Measurements from ENCODE around the gene INIP.
"Not testable (repeated sequence)": the region's sequence is repeated elsewhere in the genome, so short reads cannot be mapped to it uniquely, and the experiment has no call there.

The INIP gene

DNA sequence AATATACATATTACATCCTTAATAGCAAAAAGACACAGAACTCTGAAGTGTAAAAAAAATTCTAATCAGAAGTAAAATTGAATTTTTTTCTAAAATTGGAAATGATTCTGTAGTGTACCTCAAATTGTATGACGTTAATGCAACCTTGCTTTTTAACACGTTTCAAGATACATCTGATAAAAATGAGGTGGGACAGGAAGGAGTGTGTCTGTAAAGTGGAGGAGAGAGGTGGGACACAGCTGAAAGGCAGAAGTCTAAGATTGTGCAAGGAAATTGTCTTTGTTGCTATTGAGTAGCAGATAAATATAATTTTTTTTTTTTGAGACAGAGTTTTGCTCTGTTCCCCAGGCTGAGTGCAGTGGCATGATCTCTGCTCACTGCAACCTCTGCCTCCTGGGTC is 17.0 kb upstream of the INIP start:
- no peak for DNase-seq

GRCh38 chr9:112731971-112732370 is 14.1 kb upstream of the INIP start:
- no peak for DNase-seq

- DNase-seq, result no peak
These were observed 10.5 kb upstream of the INIP start for GRCh38 chr9:112728401-112728800.

DNA sequence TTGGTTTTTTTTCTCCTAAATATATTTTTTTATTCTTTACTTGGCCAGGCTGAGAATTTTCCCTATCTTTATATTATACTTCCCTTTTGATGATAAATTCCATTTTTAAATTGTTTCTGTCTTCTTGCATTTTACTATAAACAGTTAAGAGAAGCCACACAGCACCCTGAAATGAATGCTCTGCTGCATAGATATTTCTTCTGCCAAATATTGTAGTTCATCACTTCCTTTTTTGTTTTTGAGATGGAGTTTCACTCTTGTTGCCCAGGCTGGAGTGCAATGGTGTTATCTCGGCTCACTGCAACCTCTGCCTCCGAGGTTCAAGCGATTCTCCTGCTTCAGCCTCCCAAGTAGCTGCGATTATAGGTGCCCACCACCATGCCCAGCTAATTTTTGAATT is 8.5 kb upstream of the INIP start:
- DNase-seq, result no peak

DNA sequence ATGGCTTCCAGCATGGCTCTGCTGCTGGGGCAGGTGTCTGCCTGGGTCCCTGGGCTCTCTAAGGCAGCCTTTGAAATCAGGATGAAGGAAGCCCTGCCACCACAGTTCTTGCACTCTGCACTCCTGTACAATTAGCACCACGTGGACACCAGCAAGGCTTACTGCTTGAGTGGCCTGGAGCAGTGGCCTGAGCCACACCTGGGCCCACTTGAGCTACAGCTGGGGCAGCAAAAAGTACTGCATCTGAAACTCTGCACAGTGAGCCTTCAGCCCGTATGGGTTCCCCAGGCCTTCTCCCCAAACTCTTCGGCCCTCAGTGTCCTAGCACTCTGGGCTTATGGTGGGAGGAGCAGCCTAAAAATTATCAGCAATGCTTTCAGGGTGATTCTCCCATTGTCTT is 8.0 kb upstream of the INIP start:
- no peak for DNase-seq

GRCh38 chr9:112722749-112723148 is 4.8 kb upstream of the INIP start:
- not testable (repeated sequence) for DNase-seq

DNA sequence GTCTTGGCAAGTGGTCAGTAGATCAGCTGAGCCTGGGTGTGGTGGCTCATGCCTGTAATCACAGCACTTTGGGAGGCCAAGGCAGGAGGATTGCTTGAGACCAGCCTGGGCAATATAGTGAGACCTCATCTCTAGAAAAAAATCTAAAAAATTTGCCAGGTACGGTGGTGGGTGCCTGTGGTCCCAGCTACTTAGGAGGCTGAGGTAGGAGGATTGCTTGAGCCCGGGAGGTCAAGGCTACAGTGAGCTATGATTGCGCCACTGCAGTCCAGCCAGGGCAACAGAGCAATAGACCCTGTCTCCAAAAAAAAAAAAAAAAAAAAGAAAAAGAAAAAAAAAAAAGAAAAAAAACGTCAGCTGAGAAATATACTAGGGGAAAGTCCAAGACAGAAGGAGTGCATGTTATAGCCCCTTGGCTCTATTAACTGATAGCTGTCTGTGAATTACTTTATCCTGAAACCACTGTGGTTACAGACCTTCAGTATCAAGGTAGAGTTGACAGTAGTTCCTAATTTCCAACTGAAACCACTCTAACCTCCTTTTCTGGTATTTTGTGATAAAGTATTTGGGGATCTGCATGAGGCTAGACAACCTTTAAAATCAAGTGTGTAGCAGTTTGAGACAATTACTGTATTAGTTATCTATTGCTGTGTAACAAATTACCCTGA is 2.3 kb upstream of the INIP start:
- no peak for DNase-seq

DNA sequence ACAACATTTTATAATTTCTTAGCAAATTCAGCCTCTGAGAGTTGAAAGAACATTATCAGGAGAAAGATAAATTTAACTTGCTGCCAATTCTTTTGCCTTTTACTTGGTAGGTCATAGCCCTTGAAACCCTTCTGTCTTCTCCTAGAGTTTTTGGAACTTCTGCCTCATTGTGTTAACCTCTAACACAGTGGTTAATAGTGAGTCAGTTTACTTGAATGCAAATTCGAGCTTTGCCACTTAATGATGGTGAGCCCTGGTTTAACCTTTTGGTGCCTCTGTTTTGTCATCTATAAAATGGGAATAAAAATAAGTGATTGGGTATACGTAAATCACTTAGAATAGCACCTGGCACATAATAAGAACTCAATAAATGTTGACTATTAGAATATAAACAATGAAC is 1.8 kb upstream of the INIP start:
- no peak for DNase-seq

DNA sequence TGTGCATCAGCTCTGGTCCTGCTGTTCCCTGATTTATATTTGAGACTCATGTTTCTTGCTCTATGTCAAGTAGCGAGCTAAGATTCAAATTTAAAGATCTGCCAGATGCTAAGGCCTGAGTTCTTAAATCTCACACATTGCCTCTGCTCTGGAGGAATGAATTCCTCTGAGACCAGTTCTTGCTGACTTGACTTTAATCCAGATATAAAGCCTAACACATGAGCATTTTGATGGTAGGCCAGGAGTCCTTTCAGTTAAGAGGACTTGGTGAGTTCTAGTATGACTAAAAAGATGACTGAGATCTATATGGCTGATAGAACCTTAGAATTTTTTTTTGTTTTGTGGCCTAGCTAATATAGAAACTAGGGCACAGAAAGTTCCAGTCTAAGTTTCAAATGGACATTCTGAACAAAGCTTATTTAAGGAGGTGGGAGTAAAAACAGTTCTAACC is 1.3 kb upstream of the INIP start:
- no peak for DNase-seq

GRCh38 chr9:112712678-112713077 is 5.2 kb downstream of the INIP start:
- DNase-seq, result no peak

DNA sequence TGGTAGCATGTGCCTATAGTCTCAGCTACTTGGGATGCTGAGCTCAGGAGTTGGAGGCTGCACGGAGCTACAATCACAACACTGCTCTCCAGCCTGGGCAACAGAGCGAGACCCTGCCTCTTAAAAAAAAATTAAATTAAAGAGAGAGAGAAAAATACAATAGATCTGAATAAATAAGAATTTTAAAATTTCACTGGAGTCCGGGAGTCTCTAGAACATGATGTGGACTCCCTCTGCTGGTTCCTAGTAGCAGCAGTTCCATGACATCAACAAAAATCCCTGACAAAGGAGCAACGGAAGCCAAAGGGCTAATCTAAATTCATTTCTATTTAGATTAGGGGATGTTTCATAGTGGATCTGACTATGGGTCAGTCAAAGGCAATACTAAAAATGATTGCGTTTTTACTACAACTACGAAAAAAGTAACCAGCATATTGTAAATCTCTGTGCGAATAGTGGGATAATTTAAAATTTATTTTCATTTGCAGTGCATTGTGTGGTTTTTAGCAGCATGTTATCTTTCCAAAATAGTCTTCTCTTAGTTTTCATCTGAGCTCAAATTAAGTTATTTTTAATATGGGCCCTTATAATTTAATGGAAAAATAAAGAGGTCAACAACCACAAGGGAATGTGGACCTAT is 6.7 kb downstream of the INIP start:
- no peak for DNase-seq

DNA sequence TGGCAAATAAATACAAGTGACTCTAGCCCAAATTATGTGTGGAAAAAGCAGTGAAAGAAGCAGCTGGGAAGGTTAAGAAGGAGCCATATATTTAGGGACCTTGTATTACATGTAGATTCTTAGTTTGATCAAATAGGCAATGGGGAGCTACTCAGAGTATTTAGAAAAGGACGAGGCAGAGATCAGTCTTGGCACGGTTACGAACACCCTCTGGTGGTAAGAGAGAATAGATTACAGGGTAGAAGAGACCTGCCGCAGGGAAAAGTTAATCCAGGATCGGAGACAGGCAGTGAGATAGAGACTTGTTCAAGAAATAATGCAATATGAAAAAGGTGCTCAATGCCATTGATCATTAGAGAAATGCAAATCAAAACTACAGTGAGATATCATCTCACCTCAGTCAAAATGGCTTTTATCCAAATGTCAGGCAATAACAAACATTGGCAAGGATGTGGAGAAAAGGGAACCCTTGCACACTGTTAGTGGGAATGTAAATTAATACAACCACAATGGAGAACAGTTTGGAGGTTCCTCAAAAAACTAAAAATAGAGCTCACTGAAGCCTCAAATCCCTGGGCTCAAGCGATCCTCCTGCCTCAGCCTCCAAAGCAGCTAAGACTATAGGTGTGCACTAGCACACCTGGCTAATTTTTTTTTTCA is 12.0 kb downstream of the INIP start:
- no peak for DNase-seq

DNA sequence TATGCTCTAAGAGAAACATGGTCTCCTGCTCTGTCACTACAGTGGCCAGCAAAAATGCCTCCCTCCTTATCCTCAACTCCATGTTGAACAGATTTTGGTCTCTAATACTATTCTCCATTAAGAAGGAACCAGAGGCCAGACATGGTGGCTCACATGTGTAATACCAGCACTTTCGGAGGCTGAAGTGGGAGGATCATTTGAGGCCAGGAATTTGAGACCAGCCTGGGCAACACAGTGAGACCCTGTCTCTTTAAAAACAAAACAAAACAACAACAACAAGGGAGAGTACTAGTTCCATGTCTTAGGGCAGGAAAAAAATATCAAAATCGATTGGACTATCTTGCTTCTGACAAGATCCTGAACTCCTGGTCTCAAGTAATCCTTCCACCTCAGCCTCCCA is 14.6 kb downstream of the INIP start:
- no peak for DNase-seq

DNA sequence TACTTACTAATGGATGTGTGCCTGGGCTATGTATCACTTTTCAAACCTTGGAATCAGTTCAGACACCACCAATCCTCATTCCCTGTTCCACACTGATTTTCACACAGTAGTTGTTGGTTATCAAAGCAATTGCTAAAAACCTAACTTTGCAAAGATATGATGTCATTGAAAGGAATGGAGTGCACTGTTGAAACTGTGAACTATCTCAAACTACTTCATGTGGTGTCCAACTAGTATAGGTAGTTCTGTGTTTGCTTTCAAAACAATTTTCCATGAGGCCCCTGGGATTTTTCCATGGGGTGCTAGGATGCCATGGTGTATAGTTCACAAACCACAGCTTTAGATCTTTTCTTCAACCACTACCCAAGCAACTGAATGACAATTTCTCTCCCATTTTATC is 17.8 kb downstream of the INIP start:
- no peak for DNase-seq

- DNase-seq, result no peak
These were observed 18.7 kb downstream of the INIP start for GRCh38 chr9:112699230-112699629.

DNA sequence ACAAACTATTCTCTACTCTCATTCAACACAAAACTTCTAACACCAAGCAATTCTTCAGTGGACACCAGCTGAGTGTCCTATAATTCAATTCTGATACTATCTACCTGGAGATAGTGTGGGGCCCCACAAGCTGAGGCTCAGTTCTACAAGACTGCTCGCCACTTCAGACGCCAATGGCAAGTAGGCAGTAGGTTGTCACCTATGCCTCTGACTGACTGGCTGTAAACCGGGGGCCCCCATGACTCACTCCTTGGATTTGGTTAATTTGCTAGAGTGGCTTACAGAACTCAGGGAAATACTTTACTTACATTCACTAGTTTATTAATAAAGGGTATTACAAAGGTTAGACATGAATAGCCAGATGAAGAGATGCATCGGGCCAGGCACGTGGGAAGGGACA is 21.5 kb downstream of the INIP start:
- DNase-seq, result no peak

- DNase-seq, result no peak
These were observed 23.0 kb downstream of the INIP start for GRCh38 chr9:112694706-112695555.

DNA sequence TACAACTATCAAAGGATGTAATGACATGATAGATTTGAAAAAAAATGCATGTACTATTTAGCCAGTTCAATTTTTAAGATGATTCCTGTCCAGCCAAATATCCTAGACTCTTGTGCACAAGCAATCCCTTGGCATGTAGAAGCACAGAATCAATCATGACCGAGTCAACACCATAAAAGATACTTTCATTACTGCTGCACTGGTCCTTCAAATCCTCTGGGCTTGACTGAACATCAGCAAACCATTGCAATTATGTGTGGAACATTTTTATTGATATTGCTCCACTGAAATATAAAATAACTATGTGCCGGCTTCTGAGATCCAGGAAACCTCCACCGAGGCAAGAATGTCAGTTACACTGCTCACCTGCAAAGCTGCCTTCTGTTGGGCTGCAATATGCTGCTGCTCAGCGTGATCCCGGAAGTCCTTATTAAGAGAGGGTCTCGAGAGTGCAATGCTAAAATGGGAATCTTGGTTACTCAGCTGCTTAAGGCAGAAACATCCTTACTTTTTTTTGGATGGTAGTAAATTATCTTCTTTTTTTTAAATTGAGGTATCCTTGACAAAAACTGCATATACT is 28.7 kb downstream of the INIP start:
- no peak for DNase-seq

DNA sequence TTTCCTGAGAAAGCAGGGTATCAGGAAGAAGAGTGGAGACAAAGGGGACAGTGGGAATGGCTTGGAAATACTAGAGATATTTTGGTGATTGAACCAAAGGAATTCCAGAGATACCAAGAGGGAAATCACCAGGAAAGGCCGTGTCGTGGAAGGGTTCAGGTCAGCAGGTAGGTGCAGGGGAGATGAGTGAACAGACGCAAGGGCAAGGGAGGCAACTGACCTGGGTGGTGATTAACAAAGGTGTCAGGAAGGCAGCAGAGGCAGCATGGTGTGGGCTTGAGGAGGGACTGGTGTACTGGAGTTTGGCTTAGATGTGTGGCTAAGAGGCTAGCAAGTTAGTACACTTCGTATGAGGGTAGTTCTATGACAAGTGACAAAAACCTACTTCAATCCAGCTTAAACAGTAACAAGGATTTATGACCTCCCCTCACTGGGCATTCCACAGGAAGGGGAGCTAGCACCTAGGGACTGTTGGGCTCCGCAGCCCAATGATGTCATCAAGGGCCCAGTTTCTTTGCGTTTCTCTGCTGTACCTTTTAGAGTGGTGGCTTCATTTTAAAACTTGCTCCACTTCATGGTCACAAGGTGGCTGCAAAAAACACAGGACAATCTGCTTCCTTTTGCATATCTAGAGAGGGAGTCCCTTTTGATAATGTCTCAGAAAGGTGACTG is 37.0 kb downstream of the INIP start:
- no peak for DNase-seq

- no peak for DNase-seq
These were observed 40.9 kb downstream of the INIP start for GRCh38 chr9:112677040-112677439.

- DNase-seq, result not testable (repeated sequence)
These were observed 44.7 kb downstream of the INIP start for GRCh38 chr9:112673221-112673620.

DNA sequence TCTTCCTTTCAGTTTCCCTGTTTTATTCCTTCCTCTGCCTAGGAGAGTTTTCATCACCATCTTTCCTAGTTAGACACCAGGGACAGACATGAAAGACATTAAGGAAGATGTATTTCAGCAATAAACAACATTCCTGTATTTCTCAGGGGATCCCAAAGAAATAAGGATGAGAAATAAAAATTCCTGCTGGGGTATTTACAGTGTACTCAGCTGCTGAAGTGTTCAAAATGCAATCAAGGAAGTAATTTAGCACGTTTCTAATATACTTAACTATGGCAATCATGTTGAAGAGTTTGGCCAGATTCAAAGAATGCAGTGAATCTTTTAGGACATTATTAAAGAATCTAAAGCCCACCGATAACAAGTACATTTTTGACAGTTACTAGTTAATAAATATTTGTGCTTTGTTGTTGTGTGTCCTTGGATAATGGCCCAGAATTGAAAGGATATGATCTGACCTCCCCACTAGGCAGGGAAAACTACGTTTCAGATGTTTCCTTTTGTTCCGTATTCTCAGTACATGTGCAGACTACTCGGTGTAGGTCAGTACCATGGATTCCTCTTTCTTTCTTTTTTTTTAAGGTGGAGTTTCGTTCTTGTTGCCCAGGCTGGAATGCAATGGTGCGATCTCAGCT is 46.8 kb downstream of the INIP start:
- no peak for DNase-seq
